ENCODE measurements around the gene TTK.

DNA sequence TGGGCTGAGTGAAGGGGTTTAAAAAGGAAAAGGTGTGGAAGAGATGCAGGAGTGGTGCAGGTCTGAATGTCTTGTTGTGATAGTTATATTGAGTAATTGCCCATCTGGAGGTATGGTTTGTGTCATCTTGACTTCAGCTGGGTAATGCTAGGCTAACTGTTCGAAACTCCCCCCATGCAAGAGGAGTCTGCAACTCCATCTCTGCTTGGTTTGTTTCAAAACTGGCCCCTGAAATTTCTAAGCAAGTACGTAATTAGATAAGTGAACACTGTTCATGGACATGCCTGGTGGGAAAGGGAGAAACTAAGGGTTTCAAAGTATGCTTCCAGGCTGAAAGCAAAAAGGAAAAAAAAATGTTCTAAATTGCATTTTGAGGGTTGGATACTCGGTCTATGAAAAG is 17.1 kb downstream of the TTK start:
- TF ChIP-seq, protein P1, sequence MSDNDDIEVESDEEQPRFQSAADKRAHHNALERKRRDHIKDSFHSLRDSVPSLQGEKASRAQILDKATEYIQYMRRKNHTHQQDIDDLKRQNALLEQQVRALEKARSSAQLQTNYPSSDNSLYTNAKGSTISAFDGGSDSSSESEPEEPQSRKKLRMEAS (IDR thresholded peaks at IDR 0.05), result no peak
- TF ChIP-seq, protein P2, sequence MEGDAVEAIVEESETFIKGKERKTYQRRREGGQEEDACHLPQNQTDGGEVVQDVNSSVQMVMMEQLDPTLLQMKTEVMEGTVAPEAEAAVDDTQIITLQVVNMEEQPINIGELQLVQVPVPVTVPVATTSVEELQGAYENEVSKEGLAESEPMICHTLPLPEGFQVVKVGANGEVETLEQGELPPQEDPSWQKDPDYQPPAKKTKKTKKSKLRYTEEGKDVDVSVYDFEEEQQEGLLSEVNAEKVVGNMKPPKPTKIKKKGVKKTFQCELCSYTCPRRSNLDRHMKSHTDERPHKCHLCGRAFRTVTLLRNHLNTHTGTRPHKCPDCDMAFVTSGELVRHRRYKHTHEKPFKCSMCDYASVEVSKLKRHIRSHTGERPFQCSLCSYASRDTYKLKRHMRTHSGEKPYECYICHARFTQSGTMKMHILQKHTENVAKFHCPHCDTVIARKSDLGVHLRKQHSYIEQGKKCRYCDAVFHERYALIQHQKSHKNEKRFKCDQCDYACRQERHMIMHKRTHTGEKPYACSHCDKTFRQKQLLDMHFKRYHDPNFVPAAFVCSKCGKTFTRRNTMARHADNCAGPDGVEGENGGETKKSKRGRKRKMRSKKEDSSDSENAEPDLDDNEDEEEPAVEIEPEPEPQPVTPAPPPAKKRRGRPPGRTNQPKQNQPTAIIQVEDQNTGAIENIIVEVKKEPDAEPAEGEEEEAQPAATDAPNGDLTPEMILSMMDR (IDR thresholded peaks at IDR 0.05 in 2 of 3, conservative IDR thresholded peaks at IDR 0.05 in 1 of 3; ENCODE audit: borderline replicate concordance in 1 of 3, insufficient read depth in 1 of 3, low read depth in 2 of 3, low read length in 2 of 3), result no peak
- TF ChIP-seq POLR2A (IDR thresholded peaks at IDR 0.05; ENCODE audit: borderline replicate concordance, extremely low read depth, insufficient read depth, insufficient read length), result no peak
- no peak for TF ChIP-seq SIN3A (IDR thresholded peaks at IDR 0.05; ENCODE audit: low read depth)
- no peak for TF ChIP-seq ZFX (IDR thresholded peaks at IDR 0.05)
- no peak for TF ChIP-seq EZH2phosphoT487 (IDR thresholded peaks at IDR 0.05; ENCODE audit: borderline replicate concordance)
- TF ChIP-seq POLR2AphosphoS5 (IDR thresholded peaks at IDR 0.05; ENCODE audit: low read depth, low read length), result no peak
- no peak for TF ChIP-seq CEBPB (IDR thresholded peaks at IDR 0.05; ENCODE audit: low read depth)
- TF ChIP-seq, protein P3, sequence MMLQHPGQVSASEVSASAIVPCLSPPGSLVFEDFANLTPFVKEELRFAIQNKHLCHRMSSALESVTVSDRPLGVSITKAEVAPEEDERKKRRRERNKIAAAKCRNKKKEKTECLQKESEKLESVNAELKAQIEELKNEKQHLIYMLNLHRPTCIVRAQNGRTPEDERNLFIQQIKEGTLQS (IDR thresholded peaks at IDR 0.05), result no peak
- TF ChIP-seq RAD21 (IDR thresholded peaks at IDR 0.05; ENCODE audit: low read depth), result no peak
- no peak for TF ChIP-seq ZNF274 (IDR thresholded peaks at IDR 0.05; ENCODE audit: low read depth, low read length)
